AG10803 (cell line): ENCODE data around the gene TBC1D8.
A peak's percentile ranks its signal among the peaks of the same experiment; 100 is the strongest.

ENCODE experiments used
- DNase-seq: peaks from one replicate; pipeline ENCODE4 v3.0.0; 2010; ENCODE audit warnings: low read depth
- H3K4me3 ChIP-seq: 2 replicates; pipeline ENCODE4 v1.5.1; 2011; ENCODE audit warnings: mild to moderate bottlenecking, low read length, control low read depth
- TF ChIP-seq, protein P1 (sequence below): conservative IDR thresholded peaks from 2 replicates; pipeline ENCODE4 v1.5.1; 2011; ENCODE audit warnings: mild to moderate bottlenecking, low read length, control low read depth, inconsistent platforms

The TBC1D8 gene

DNA sequence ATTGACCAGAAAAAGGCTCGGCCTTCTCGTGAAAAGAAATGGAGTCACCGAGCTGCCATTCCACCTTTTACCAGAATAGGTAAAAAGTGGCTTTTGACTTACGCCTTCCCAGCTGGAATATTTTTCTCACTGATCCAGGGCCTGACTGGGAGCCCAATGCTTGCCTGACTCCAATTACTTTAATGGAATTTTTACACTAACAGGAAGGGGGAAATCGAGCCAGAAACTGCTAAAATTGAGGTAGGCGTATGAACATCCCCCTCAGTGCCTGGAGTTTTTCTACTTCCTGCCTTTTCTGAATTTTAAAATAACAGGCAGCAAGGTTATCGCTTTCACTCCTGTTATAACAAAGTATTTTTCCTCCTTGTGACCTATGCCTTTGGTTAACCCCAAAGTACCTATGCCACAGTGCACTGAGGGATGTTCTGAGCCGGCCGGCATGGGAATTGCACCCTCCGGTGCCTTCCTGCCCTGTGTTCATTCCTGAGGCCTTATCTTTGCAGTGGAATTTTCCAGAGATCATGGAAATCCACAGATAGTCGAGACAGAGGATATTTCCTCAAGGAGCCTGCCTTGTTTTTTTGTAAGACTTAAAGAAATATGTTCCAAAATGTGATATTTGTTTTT lies 167.4 kb downstream of the TBC1D8 start:
- no peak overlapping the region for H3K4me3 ChIP-seq
- no peak for DNase-seq
- TF ChIP-seq, protein P1, sequence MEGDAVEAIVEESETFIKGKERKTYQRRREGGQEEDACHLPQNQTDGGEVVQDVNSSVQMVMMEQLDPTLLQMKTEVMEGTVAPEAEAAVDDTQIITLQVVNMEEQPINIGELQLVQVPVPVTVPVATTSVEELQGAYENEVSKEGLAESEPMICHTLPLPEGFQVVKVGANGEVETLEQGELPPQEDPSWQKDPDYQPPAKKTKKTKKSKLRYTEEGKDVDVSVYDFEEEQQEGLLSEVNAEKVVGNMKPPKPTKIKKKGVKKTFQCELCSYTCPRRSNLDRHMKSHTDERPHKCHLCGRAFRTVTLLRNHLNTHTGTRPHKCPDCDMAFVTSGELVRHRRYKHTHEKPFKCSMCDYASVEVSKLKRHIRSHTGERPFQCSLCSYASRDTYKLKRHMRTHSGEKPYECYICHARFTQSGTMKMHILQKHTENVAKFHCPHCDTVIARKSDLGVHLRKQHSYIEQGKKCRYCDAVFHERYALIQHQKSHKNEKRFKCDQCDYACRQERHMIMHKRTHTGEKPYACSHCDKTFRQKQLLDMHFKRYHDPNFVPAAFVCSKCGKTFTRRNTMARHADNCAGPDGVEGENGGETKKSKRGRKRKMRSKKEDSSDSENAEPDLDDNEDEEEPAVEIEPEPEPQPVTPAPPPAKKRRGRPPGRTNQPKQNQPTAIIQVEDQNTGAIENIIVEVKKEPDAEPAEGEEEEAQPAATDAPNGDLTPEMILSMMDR, result no peak

DNA sequence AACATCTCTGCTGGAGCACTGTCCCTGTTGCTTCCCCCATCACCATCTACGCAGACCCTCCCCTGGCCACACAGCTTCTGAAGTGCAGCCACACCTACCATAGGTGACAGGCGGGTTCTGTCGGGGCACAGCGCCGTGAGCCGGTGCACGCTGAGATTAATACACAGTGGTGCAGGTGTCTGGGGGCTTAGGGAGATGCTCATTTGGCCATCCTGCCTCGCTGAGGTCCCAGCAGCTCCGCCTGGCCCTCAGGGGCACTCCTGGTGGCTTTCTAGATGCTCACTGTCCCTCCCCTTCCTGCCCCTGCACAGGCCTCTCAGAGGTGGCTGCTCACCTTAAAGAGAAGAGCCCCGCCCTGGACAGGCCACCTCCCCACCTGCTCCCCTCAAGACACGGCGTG lies 168.0 kb downstream of the TBC1D8 start:
- DNase-seq, result no peak
- TF ChIP-seq, protein P1, result no peak
- no peak overlapping the region for H3K4me3 ChIP-seq

DNA sequence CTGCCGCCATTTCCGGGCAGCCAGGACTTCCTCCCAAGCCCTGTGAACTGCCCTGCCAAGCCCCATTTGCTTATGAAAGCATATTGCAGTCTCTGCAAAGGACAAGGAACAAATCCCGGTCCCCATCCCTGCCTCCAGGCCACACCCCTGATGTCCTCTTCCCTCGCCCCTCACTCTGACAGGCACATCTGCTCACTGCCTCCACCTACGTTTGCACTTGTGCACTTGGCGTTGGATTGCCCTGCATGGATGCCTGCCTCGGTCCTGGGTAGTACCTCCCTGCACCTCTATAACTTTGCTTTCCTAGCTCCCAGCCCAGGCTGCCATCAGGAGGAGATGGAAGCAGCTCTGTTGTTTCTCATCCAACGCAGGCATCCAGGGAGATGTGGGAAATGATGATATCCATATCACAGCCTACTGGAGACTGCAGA lies 168.7 kb downstream of the TBC1D8 start:
- no peak for DNase-seq
- TF ChIP-seq, protein P1, result no peak
- H3K4me3 ChIP-seq, result no peak overlapping the region

DNA sequence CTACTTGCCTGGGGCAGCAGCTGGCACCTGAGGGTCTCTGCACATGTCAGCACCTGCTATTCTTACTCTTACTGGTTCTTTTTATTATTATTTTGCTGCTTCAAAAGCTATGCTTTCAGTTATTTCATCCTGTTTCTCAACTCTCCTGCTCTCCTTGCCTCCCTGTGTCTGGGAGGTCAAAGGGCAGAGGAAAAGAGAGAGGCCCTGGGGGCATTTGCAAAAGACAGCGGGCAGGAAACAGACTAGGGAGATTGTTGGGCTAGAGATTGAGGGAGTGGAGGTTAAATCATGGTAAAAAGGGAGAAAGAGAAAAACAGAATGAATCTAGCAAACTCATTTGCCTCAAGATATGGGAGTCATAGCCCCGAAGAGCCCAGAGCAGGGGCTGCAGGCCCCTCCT lies 170.2 kb downstream of the TBC1D8 start:
- no peak for DNase-seq
- TF ChIP-seq, protein P1, result no peak
- H3K4me3 ChIP-seq, result no peak overlapping the region

DNA sequence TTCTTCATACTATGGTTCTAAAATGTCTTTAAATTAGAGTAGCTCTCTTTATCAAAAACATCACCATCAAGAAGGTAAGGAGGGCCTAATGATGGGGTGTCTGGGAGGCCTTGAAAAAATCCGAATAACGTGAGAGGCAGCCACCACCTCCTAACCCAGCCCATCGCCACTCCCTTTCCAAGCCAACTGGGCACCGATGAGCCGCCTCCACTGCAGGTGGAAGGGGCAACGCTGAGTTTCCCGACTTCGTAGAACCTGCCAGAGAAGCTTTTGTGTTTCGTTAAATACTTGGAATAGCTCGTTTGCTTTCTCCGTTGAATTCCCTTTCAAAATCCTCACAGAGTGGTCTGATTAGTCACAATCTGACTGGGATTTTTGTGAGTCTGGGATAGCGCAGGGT lies 171.1 kb downstream of the TBC1D8 start:
- H3K4me3 ChIP-seq, result no peak overlapping the region

DNA sequence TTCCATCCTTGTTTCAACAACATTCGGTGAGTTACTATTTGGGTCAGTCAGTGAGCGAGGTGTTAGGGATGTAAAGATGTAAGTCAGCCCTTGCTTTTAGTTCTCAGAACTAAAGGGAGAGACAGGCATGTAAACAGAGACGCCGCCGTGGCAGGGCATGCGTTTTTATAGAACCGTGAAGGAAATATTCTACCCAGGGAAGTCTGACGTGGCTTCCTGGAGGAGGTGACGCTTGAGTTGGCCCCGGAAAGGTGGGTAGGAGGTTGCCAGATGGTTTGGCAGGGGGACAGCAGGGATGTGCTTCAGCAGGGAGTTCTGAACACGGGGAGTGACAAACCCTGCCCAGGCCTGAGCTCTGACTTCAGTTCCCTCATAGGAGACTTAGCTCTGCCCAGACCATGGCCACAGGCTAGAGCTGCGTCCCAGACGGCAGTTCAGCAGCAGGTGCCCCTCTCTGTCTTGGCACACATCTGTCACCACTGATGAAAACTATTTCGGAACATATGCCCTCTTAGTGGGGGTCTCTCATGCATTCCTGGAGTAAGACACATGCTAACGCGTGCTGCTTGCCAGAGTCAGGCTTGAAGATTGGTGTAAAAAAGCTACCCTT lies 172.5 kb downstream of the TBC1D8 start:
- DNase-seq, result peak; percentile 59
- TF ChIP-seq, protein P1, result no peak
- H3K4me3 ChIP-seq, result no peak overlapping the region

More for the DNA sequence above, 171.1 kb downstream of the TBC1D8 start:
- DNase-seq, result no peak
- TF ChIP-seq, protein P1, result no peak

DNA sequence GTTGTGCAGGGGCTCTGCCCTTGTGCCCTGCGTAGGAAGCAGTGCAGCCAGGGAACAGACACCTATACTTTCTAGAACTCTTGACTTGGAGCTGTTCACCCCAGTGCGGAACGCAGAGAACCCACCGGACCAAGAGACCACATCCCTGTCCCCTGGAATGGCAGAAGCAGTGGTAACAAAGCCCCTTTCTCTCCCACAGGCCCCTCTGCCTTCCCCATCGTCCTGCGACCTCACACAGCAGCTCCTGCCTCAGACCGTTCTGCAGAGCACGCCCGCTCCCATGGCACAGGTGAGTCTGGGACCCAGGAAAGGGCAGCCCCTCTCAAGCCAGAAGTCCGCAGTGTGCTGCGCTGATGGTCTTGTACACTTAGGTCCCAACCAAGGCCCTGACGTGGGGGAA lies 173.7 kb downstream of the TBC1D8 start:
- H3K4me3 ChIP-seq, result no peak overlapping the region
- TF ChIP-seq, protein P1, result no peak
- no peak for DNase-seq
